HepG2 (cell line): ENCODE measurements around the gene C1orf35. TPM values are rescaled to one million over a fixed set of nuclear protein-coding genes. Genes with fewer than 3 reads are reported as not detected.
A peak's percentile ranks its signal among the peaks of the same experiment; 100 is the strongest.

Experiments
- CEBPB ChIP-seq: IDR thresholded peaks from 2 replicates; pipeline ENCODE4 v1.6.1; 2011; ENCODE audit warnings: low read depth, low read length, improper control_type of control experiment, borderline replicate concordance
- FLYWCH1 ChIP-seq: sonication (generic); formaldehyde crosslinking; IDR thresholded peaks from 2 replicates; pipeline ENCODE4 v1.8.1; 2023; ENCODE audit warnings: mild to moderate bottlenecking, missing genetic modification reagents
- KLF11 ChIP-seq: IDR thresholded peaks from 2 replicates; pipeline ENCODE4 v1.6.1; 2016; ENCODE audit warnings: missing compliant biosample characterization
- KLF12 ChIP-seq: sonication (generic); formaldehyde crosslinking; IDR thresholded peaks from 2 replicates; pipeline ENCODE4 v1.4.0; 2020; ENCODE audit warnings: missing genetic modification reagents, borderline replicate concordance
- NCOA5 ChIP-seq: sonication (generic); formaldehyde crosslinking; IDR thresholded peaks from 2 replicates; pipeline ENCODE4 v1.4.0; 2020; ENCODE audit warnings: missing genetic modification reagents
- RARA ChIP-seq: IDR thresholded peaks from 2 replicates; pipeline ENCODE4 v1.6.1; 2016; ENCODE audit warnings: missing genetic modification reagents, missing compliant biosample characterization
- SMAD1 ChIP-seq: sonication (generic); formaldehyde crosslinking; IDR thresholded peaks from 2 replicates; pipeline ENCODE4 v1.4.0; 2020; ENCODE audit warnings: missing genetic modification reagents, low read depth, mild to moderate bottlenecking, borderline replicate concordance
- ZFAT ChIP-seq: sonication (generic); formaldehyde crosslinking; conservative IDR thresholded peaks from 2 replicates; pipeline ENCODE4 v1.8.1; 2023; ENCODE audit warnings: missing genetic modification reagents, inconsistent platforms
- ZFP36L1 ChIP-seq: sonication (generic); formaldehyde crosslinking; IDR thresholded peaks from 2 replicates; pipeline ENCODE4 v1.8.0; 2022; ENCODE audit warnings: mild to moderate bottlenecking, missing genetic modification reagents, moderate library complexity
- ZNF75D ChIP-seq: sonication (generic); formaldehyde crosslinking; IDR thresholded peaks from 2 replicates; pipeline ENCODE4 v1.8.1; 2023; ENCODE audit warnings: missing genetic modification reagents, mild to moderate bottlenecking, borderline replicate concordance
- polyA plus RNA-seq, 8 experiments: library from polyadenylated mRNA; depleted of rRNA in 3 of 8; stranded (reverse) in 7 of 8; unstranded in 1 of 8; fragments of >200 nt; fragmentation: Illumina TruSeq in 4 of 8; extraction: Trizol in 4 of 8; gene quantifications; 2 replicates each; pipeline versions ENCODE4 v1.2.1 to v1.2.3, GENCODE V29; 2011 to 2016; ENCODE audit warnings: low read depth in 4 of 8, missing spikeins in 1 of 8, mixed read lengths in 1 of 8; ENCODE audit not compliant: insufficient read depth in 1 of 8
- total RNA-seq, 5 experiments: library from RNA; depleted of rRNA; stranded (reverse); fragments of >200 nt; fragmentation: Illumina TruSeq; extraction: Trizol; gene quantifications; 2 replicates each; pipeline ENCODE4 v1.2.3, GENCODE V29; 2016; ENCODE audit warnings: low read depth in 1 of 5
- TF ChIP-seq, protein P1 (sequence below): sonication (generic); formaldehyde crosslinking; IDR thresholded peaks from 2 replicates; pipeline ENCODE4 v1.8.0; 2022; ENCODE audit warnings: mild to moderate bottlenecking, missing genetic modification reagents, moderate library complexity
- TF ChIP-seq, protein P2 (sequence below): sonication (generic); formaldehyde crosslinking; IDR thresholded peaks from 2 replicates; pipeline ENCODE4 v1.8.0; 2022; ENCODE audit warnings: mild to moderate bottlenecking, missing genetic modification reagents, moderate library complexity
- TF ChIP-seq, protein P3 (sequence below): sonication (generic); formaldehyde crosslinking; IDR thresholded peaks from 2 replicates; pipeline ENCODE4 v1.5.1; 2020; ENCODE audit warnings: mild to moderate bottlenecking, missing genetic modification reagents, moderate library complexity
- TF ChIP-seq, protein P4 (sequence below): sonication (generic); formaldehyde crosslinking; IDR thresholded peaks from 2 replicates; pipeline ENCODE4 v1.8.1; 2023; ENCODE audit warnings: mild to moderate bottlenecking, moderate library complexity, missing genetic modification reagents
- TF ChIP-seq, protein P5 (sequence below): sonication (generic); formaldehyde crosslinking; IDR thresholded peaks from 2 replicates; pipeline ENCODE4 v1.4.0; 2020; ENCODE audit warnings: missing genetic modification reagents

The C1orf35 gene
- total and polyA plus RNA-seq, 2 of the 13 experiments (the other 11 are each of a cell fraction or from before 2014, with no cell fraction given) = 8.1 to 19.3 TPM

DNA sequence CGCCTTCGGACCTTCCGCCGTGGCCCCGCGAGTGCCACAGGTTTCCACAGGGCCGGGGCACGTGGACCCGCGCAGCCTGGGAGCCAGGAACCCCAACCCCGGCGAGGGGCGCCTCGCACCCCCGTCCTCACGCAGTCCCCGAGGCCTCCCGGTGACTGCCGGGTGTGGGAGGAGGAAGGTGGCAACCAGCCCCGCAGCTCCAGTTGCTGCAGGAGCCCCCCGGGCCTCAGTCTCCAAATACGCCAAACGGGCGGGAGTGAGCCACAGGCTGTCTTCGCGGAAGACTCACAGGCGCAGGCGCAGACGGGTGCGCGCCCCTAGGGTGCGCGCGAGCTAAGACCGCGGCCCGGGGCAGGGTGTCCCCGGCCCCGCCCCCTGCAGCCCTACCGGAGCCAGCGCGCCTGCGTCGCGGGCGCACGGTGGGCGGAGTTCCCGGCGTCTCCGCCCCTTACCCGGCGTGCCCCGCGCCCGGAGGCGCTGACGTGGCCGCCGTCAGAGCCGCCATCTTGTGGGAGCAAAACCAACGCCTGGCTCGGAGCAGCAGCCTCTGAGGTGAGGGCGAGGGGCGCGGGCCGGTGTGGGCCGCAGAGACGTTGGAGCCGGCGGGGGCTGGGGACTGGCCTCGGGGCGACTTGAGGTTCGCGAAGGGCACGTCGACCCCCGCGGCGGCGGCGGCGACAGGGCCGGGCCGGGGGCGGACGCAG is 20.8 kb downstream of the C1orf35 start, which contains the start of gene ARF1 (continued):
- TF ChIP-seq, protein P1, sequence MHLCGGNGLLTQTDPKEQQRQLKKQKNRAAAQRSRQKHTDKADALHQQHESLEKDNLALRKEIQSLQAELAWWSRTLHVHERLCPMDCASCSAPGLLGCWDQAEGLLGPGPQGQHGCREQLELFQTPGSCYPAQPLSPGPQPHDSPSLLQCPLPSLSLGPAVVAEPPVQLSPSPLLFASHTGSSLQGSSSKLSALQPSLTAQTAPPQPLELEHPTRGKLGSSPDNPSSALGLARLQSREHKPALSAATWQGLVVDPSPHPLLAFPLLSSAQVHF = peak; percentile 89; the same call in 1 of the 2 replicates
- no peak for TF ChIP-seq FLYWCH1 (CRISPR knock-in tag)
- no peak for TF ChIP-seq SMAD1 (CRISPR knock-in tag)
- no peak for TF ChIP-seq RARA (CRISPR knock-in tag)
- no peak for TF ChIP-seq ZFP36L1 (CRISPR knock-in tag)
- no peak for TF ChIP-seq NCOA5 (CRISPR knock-in tag)
- TF ChIP-seq, protein P2, sequence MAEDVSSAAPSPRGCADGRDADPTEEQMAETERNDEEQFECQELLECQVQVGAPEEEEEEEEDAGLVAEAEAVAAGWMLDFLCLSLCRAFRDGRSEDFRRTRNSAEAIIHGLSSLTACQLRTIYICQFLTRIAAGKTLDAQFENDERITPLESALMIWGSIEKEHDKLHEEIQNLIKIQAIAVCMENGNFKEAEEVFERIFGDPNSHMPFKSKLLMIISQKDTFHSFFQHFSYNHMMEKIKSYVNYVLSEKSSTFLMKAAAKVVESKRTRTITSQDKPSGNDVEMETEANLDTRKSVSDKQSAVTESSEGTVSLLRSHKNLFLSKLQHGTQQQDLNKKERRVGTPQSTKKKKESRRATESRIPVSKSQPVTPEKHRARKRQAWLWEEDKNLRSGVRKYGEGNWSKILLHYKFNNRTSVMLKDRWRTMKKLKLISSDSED (CRISPR knock-in tag) = no peak
- no peak; the same call in 1 of the 2 replicates for TF ChIP-seq ZNF75D (CRISPR knock-in tag)
- TF ChIP-seq, protein P3, sequence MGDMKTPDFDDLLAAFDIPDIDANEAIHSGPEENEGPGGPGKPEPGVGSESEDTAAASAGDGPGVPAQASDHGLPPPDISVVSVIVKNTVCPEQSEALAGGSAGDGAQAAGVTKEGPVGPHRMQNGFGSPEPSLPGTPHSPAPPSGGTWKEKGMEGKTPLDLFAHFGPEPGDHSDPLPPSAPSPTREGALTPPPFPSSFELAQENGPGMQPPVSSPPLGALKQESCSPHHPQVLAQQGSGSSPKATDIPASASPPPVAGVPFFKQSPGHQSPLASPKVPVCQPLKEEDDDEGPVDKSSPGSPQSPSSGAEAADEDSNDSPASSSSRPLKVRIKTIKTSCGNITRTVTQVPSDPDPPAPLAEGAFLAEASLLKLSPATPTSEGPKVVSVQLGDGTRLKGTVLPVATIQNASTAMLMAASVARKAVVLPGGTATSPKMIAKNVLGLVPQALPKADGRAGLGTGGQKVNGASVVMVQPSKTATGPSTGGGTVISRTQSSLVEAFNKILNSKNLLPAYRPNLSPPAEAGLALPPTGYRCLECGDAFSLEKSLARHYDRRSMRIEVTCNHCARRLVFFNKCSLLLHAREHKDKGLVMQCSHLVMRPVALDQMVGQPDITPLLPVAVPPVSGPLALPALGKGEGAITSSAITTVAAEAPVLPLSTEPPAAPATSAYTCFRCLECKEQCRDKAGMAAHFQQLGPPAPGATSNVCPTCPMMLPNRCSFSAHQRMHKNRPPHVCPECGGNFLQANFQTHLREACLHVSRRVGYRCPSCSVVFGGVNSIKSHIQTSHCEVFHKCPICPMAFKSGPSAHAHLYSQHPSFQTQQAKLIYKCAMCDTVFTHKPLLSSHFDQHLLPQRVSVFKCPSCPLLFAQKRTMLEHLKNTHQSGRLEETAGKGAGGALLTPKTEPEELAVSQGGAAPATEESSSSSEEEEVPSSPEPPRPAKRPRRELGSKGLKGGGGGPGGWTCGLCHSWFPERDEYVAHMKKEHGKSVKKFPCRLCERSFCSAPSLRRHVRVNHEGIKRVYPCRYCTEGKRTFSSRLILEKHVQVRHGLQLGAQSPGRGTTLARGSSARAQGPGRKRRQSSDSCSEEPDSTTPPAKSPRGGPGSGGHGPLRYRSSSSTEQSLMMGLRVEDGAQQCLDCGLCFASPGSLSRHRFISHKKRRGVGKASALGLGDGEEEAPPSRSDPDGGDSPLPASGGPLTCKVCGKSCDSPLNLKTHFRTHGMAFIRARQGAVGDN (CRISPR knock-in tag) = peak; percentile 89
- 0 out of 2 replicates have a peak, but pooled peaks have one; percentile 24 for TF ChIP-seq KLF12 (CRISPR knock-in tag)
- TF ChIP-seq KLF11 = no peak
- TF ChIP-seq, protein P4, sequence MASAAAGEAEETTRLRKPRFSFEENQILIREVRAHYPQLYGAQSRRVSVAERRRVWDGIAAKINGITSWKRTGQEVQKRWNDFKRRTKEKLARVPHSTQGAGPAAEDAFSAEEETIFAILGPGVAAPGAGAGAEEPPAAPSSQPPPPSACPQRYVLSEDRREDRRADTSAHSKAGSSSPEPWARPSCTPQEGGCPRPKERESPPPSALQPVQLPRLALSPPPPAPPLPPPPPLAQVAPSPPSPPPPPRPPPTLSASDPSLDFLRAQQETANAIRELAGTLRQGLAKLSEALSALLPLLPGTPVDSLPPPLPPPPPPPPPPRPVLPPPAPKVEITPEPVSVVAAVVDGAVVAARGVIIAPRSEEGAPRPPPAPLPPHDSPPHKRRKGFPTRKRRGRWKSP (CRISPR knock-in tag) = peak; percentile 28; the same call in 1 of the 2 replicates
- TF ChIP-seq, protein P5, sequence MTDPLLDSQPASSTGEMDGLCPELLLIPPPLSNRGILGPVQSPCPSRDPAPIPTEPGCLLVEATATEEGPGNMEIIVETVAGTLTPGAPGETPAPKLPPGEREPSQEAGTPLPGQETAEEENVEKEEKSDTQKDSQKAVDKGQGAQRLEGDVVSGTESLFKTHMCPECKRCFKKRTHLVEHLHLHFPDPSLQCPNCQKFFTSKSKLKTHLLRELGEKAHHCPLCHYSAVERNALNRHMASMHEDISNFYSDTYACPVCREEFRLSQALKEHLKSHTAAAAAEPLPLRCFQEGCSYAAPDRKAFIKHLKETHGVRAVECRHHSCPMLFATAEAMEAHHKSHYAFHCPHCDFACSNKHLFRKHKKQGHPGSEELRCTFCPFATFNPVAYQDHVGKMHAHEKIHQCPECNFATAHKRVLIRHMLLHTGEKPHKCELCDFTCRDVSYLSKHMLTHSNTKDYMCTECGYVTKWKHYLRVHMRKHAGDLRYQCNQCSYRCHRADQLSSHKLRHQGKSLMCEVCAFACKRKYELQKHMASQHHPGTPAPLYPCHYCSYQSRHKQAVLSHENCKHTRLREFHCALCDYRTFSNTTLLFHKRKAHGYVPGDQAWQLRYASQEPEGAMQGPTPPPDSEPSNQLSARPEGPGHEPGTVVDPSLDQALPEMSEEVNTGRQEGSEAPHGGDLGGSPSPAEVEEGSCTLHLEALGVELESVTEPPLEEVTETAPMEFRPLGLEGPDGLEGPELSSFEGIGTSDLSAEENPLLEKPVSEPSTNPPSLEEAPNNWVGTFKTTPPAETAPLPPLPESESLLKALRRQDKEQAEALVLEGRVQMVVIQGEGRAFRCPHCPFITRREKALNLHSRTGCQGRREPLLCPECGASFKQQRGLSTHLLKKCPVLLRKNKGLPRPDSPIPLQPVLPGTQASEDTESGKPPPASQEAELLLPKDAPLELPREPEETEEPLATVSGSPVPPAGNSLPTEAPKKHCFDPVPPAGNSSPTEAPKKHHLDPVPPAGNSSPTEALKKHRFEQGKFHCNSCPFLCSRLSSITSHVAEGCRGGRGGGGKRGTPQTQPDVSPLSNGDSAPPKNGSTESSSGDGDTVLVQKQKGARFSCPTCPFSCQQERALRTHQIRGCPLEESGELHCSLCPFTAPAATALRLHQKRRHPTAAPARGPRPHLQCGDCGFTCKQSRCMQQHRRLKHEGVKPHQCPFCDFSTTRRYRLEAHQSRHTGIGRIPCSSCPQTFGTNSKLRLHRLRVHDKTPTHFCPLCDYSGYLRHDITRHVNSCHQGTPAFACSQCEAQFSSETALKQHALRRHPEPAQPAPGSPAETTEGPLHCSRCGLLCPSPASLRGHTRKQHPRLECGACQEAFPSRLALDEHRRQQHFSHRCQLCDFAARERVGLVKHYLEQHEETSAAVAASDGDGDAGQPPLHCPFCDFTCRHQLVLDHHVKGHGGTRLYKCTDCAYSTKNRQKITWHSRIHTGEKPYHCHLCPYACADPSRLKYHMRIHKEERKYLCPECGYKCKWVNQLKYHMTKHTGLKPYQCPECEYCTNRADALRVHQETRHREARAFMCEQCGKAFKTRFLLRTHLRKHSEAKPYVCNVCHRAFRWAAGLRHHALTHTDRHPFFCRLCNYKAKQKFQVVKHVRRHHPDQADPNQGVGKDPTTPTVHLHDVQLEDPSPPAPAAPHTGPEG (CRISPR knock-in tag) = no peak
- no peak for TF ChIP-seq CEBPB
- no peak for TF ChIP-seq ZFAT (CRISPR knock-in tag)
